ENCODE data around the gene FAM163A. TPM values are rescaled to one million over a fixed set of nuclear protein-coding genes. Genes with fewer than 3 reads are reported as not detected.
A peak's percentile ranks its signal among the peaks of the same experiment; 100 is the strongest.

The FAM163A gene
- total RNA-seq, 2 donors from 2014 or later: not detected

DNA sequence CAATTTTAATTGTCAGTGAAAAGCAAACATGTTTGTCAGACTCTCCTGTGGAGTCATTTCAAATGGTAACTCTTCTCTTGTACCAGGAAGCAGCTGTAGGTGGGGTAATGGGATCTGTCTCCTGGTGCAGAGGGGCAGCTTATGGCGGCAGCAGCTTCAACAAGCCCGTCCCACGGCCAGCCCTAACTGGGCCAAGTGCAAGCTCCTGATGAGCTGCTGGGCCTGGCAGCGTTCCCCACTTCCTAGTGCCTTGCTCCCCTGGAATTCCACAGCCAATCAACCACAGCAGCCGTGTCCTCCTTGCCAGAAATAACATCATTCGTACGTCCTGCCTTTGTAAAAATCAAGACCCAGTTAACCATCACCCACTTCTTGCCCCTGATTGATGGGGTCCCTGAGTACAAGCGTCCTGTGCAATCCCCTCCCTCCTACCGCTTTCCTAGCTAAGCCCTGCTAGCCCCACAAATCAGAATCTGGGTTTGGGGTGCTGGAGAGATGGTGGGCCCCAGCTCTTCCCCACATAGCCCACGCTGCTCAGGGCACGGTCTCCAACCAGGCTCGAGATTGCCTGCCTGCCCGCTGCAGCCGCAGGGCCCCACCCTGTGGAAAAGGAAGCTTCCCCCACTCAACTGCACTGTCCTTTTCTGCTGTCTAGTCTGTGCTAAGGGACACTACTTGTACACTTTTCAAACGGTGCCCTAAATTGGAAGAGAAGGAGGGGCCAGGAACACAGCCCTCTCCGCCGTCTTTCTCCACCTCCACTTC, 73.3 kb downstream of the FAM163A start:
- Mint-ChIP-seq H3K9me3 (no peaks in the 10 kb centered on the region), H3K4me1 (ENCODE audit: low read depth) (peaks cover 15% of the 10 kb centered on the region), H3K27ac (no peak overlapping the region), H3K27me3 (ENCODE audit: low read depth) (no peaks in the 10 kb centered on the region), H3K4me3 (peak overlapping the region in 1 of 2 donors; percentile 90), H3K36me3 (ENCODE audit: insufficient read depth in 2 of 2) (no peaks in the 10 kb centered on the region)
- ATAC-seq (replicated peaks in 1 of 2): no peak
- no peak for DNase-seq

DNA sequence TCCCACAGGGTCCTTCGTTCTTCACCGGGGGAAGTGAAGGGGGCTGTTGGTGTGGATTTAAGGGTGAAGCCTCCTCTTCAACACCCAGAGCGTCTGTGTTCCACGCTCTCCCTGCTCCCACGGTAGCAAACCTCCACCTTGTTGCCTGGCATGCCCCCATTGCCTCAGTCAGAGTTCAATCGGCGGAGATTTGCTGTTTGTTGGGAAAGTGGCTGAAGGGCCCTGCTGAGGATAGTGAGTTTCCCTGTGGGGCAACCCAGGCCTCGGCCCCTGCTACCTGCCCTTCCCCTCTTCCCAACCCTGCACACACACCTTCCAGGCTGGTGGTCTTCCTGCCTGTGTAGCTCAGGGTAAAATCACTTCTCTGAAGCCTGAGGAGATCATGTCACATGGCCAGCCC, 74.0 kb downstream of the FAM163A start:
- Mint-ChIP-seq H3K4me3 (no peak overlapping the region), H3K36me3 (ENCODE audit: insufficient read depth in 2 of 2) (no peaks in the 10 kb centered on the region), H3K27me3 (ENCODE audit: low read depth) (no peaks in the 10 kb centered on the region), H3K27ac (no peak overlapping the region), H3K4me1 (ENCODE audit: low read depth) (peaks cover 15% of the 10 kb centered on the region), H3K9me3 (no peaks in the 10 kb centered on the region)
- DNase-seq: no peak
- no peak for ATAC-seq (replicated peaks in 1 of 2)

DNA sequence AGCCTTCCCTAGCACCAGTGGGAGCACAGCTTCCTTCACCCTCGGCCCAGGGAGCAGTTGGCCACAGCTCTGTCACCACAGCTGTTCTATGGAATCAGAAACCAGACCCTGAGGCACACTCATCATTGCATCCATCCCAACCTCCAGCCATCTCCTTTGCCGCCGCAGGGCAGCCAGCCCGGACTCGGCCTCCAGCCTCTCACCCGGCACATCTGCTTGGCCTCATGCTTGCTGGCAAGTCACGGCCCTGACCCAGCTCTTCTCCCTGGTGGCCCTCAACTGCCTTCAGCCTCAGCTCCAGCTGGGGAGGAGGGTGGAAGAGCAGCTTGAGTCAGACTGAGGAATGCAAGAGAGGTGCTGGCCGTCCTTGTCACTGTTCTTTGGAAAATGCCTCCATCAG, 74.7 kb downstream of the FAM163A start:
- Mint-ChIP-seq H3K9me3 (no peaks in the 10 kb centered on the region), H3K27ac (no peak overlapping the region), H3K27me3 (ENCODE audit: low read depth) (no peaks in the 10 kb centered on the region), H3K4me1 (ENCODE audit: low read depth) (peaks cover 15% of the 10 kb centered on the region), H3K4me3 (no peak overlapping the region), H3K36me3 (ENCODE audit: insufficient read depth in 2 of 2) (no peaks in the 10 kb centered on the region)
- DNase-seq (no peak), ATAC-seq (replicated peaks in 1 of 2) (no peak)

DNA sequence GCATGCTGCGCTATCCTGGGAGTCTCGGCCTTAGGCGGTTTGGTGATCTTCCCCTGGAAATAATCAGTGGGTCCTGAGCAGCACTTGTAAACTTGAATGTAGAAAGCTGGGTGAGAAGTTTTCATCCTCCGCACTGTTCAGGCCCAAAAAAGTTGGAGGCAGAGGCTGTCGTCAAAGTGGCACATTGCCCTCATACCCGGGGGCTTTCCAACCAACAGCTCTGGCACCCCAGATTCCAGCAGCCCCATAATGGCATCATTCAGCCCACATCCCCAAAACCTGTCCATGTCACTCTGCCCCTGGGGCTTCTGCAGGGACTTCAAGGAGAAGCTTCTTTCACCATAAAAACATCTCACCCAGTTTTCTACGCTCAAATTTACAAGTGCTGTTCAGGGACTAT, 75.2 kb downstream of the FAM163A start:
- H3K4me1 Mint-ChIP-seq (ENCODE audit: low read depth): peaks cover 15% of the 10 kb centered on the region
- no peaks in the 10 kb centered on the region for H3K27me3 Mint-ChIP-seq (ENCODE audit: low read depth)
- H3K27ac Mint-ChIP-seq: no peak overlapping the region
- no peaks in the 10 kb centered on the region for H3K36me3 Mint-ChIP-seq (ENCODE audit: insufficient read depth in 2 of 2)
- DNase-seq: no peak
- H3K9me3 Mint-ChIP-seq: no peaks in the 10 kb centered on the region
- H3K4me3 Mint-ChIP-seq: no peak overlapping the region
- ATAC-seq (replicated peaks in 1 of 2): no peak

DNA sequence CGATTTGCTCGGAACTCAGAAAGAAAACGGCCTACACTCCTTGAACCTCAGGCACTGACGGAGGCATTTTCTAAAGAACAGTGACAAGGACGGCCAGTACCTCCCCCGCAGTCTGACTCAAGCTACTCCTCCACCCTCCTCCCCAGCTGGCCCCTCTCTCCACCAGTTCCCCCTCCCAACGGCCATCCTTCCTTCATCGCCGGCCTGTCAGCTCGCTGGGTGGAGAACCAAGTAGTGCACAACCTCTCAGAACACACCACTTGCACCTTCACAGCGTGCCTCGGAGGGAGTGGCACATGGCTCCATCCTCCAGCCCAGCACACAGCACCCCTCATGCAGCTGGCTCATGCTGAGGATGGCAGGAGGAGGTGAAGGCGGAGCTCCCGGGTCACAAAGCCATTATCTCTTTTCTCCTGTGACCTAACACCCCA, 75.7 kb downstream of the FAM163A start:
- Mint-ChIP-seq H3K4me1 (ENCODE audit: low read depth) (peaks cover 15% of the 10 kb centered on the region), H3K27me3 (ENCODE audit: low read depth) (no peaks in the 10 kb centered on the region), H3K36me3 (ENCODE audit: insufficient read depth in 2 of 2) (no peaks in the 10 kb centered on the region), H3K27ac (no peak overlapping the region), H3K9me3 (no peaks in the 10 kb centered on the region), H3K4me3 (no peak overlapping the region)
- DNase-seq (no peak), ATAC-seq (replicated peaks in 1 of 2) (no peak)

DNA sequence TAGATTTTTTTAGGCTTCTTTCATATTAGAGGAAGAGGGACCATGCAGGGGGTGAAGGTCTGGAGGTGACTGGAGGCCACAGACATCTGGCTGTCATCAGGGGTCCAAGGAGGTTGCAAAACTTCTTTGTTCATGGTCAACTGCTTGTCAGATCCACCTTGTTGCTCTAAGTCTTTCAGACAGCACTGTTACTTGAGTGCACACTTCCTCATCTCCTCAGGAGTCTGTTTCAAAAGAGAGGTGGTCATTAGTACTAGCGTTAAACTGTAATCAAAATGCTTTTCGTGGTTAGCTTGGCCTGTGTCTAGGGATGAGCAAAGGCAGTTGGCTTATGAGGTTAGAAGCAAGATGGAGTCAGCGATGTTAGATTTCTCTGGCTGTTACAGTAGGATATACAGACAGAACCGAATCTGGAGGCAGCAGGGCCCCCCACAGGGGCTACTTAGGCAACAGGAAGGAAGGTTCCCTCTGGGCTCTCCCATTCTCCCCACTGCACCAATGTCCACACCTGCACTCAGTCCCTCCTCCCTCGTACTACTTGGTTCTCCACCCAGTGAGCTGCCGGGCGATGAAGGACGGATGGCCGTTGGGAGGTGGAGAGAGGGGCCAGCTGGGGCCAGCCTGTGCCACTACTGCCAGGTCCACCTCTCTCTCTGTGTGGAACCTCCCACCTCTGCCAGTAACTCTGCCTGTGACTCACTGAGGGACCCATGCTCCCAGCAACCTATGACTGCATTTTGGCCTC, 77.3 kb downstream of the FAM163A start:
- no peaks in the 10 kb centered on the region for H3K36me3 Mint-ChIP-seq (ENCODE audit: insufficient read depth in 2 of 2)
- H3K4me3 Mint-ChIP-seq: no peak overlapping the region
- no peak for DNase-seq
- peaks cover 3% of the 10 kb centered on the region for H3K4me1 Mint-ChIP-seq (ENCODE audit: low read depth)
- H3K27me3 Mint-ChIP-seq (ENCODE audit: low read depth): no peaks in the 10 kb centered on the region
- ATAC-seq (replicated peaks in 1 of 2): no peak
- H3K27ac Mint-ChIP-seq: no peak overlapping the region
- H3K9me3 Mint-ChIP-seq: no peaks in the 10 kb centered on the region

DNA sequence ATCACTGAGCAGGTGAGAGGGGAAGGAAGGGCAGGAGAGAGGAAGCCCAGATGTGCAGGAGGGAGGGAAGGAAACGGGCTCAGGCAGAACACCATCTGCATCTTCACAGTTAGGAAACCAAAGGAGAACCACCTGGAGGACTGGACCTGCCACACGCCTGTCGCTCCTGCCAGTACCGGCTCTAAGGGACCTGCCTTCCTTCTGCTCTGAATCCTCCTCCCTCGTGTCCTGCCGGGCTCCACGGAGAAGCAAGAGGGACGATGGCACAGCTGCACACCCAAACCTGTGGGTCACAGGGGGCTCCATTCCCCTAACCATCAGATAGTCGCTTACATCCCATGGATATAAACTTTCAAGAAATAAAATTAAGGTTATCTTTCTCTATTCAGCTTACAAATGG, 78.4 kb downstream of the FAM163A start:
- no peaks in the 10 kb centered on the region for H3K4me1 Mint-ChIP-seq (ENCODE audit: low read depth)
- ATAC-seq (replicated peaks in 1 of 2): no peak
- no peaks in the 10 kb centered on the region for H3K36me3 Mint-ChIP-seq (ENCODE audit: insufficient read depth in 2 of 2)
- no peak overlapping the region for H3K4me3 Mint-ChIP-seq
- no peak overlapping the region for H3K27ac Mint-ChIP-seq
- no peaks in the 10 kb centered on the region for H3K27me3 Mint-ChIP-seq (ENCODE audit: low read depth)
- H3K9me3 Mint-ChIP-seq: no peaks in the 10 kb centered on the region
- DNase-seq: no peak

DNA sequence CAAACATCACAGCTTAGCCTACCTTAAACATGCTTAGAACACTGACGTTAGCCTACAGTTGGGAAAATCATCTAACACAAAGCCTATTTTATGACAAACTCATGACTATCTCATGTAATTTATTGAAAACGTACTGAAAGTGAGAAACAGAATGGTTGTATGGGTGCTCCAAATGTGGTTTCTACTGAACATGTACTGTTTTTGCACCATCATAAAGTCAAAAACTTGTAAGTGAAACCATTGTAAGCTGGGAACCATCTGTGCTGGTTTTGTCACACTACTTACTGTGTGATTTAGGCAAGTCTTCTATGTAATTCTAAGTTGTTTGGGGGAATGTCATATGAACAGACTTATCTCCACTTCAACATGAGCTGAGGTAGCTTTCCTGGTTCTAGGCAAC, 79.0 kb downstream of the FAM163A start:
- H3K27ac Mint-ChIP-seq: no peak overlapping the region
- H3K4me3 Mint-ChIP-seq: no peak overlapping the region
- H3K9me3 Mint-ChIP-seq: no peaks in the 10 kb centered on the region
- ATAC-seq (replicated peaks in 1 of 2): no peak
- H3K36me3 Mint-ChIP-seq (ENCODE audit: insufficient read depth in 2 of 2): no peaks in the 10 kb centered on the region
- no peak for DNase-seq
- H3K27me3 Mint-ChIP-seq (ENCODE audit: low read depth): no peaks in the 10 kb centered on the region
- no peaks in the 10 kb centered on the region for H3K4me1 Mint-ChIP-seq (ENCODE audit: low read depth)

DNA sequence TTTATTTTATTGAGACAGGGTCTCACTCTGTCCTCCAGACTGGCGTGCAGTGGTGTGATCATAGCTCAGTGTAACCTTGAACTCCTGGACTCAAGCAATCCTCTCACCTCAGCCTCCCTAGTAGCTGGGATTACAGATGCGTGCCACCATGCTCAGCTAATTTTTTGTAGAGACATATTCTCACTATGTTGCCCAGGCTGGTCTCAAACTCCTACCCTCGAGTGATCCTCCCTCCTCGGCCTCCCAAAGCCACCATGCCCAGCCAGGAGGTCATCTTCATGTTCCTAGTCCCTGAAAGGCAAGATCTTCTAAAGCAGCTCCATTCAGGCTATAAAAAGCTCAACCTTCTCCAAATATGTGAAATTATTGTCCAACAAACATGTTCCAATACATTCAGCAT, 80.6 kb downstream of the FAM163A start:
- Mint-ChIP-seq H3K36me3 (ENCODE audit: insufficient read depth in 2 of 2) (no peaks in the 10 kb centered on the region), H3K27ac (no peak overlapping the region), H3K4me1 (ENCODE audit: low read depth) (no peaks in the 10 kb centered on the region), H3K9me3 (no peaks in the 10 kb centered on the region), H3K4me3 (no peak overlapping the region), H3K27me3 (ENCODE audit: low read depth) (no peaks in the 10 kb centered on the region)
- ATAC-seq (replicated peaks in 1 of 2) (no peak), DNase-seq (no peak)

DNA sequence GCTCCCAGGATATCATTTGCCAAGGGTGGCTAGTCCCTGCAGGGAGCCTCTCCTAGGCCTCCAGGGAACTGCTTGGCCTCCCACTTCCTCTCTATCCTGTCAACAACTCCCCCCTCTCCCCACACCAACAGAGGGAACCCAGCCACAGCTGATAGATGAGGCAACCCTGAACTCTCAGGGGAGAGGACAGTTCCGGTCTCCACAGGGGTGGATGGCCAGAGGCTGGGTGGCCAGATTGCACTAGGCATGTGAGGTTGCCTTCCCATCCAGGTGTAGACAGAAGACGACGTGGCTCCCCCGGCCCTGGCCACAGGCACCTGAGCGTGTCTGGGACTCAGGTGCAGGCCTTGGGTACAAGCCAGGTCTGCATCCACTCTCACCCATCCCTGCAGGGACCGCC, 81.2 kb downstream of the FAM163A start:
- Mint-ChIP-seq H3K27me3 (ENCODE audit: low read depth) (no peaks in the 10 kb centered on the region), H3K4me1 (ENCODE audit: low read depth) (no peaks in the 10 kb centered on the region), H3K27ac (no peak overlapping the region), H3K4me3 (no peak overlapping the region), H3K36me3 (ENCODE audit: insufficient read depth in 2 of 2) (no peaks in the 10 kb centered on the region), H3K9me3 (no peaks in the 10 kb centered on the region)
- ATAC-seq (replicated peaks in 1 of 2) (no peak), DNase-seq (no peak)

DNA sequence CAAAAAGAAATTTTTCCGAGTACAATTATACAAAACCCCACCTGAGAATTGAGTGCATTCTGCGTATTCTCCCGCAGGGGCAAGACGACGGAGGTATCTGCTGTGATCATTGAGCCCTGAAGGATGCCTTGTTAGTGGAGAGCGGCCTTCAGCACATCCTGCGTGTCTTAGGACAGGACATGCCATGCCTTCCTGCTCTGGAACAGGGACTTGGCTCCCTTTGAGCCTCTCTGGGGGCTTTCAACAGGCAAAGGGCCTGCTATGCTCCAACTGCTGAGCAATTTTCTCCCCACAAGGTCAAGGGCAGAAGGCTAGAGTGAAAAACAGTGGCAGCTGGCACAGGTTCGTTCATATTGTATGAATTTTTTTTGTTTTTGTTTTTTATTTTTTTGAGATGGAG, 82.1 kb downstream of the FAM163A start:
- no peak overlapping the region for H3K4me3 Mint-ChIP-seq
- no peaks in the 10 kb centered on the region for H3K27me3 Mint-ChIP-seq (ENCODE audit: low read depth)
- no peaks in the 10 kb centered on the region for H3K4me1 Mint-ChIP-seq (ENCODE audit: low read depth)
- DNase-seq (no peak), ATAC-seq (replicated peaks in 1 of 2) (no peak)
- H3K27ac Mint-ChIP-seq: no peak overlapping the region
- no peaks in the 10 kb centered on the region for H3K36me3 Mint-ChIP-seq (ENCODE audit: insufficient read depth in 2 of 2)
- H3K9me3 Mint-ChIP-seq: no peaks in the 10 kb centered on the region

DNA sequence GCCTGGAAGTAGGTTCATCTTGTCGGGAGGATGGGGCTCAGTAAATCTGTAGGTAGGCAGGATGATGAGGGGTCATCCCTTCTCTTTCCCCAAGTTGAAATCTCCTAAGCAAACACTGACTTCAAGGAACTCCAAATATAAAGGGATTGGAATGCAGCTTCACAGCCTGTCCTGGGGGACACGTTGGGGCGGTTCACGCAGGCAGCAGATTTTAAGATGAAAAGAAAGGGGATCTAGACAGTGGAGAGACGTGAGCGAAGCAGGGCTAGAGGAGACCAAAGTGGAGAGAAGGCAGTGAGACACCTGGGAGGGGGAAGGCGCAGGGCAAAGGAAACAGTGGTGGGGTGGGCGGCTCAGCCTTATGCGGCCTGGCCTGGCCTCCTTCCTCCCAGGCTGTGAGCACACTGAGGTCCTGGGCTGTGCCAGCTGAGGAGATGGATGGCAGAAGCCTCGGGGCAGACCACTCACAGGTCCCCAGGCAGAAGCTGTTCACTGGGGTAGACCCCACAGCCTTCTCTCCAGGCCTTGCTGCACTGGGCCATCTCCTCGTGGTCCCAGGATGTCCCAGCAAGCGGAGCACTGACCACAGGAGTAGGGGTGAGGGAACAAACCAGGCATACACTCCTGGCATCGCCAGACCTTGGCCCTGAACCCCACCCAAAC, 82.8 kb downstream of the FAM163A start:
- no peaks in the 10 kb centered on the region for H3K9me3 Mint-ChIP-seq
- no peak overlapping the region for H3K4me3 Mint-ChIP-seq
- DNase-seq (no peak), ATAC-seq (replicated peaks in 1 of 2) (no peak)
- no peaks in the 10 kb centered on the region for H3K27me3 Mint-ChIP-seq (ENCODE audit: low read depth)
- H3K36me3 Mint-ChIP-seq (ENCODE audit: insufficient read depth in 2 of 2): no peaks in the 10 kb centered on the region
- no peak overlapping the region for H3K27ac Mint-ChIP-seq
- H3K4me1 Mint-ChIP-seq (ENCODE audit: low read depth): peaks cover 2% of the 10 kb centered on the region

DNA sequence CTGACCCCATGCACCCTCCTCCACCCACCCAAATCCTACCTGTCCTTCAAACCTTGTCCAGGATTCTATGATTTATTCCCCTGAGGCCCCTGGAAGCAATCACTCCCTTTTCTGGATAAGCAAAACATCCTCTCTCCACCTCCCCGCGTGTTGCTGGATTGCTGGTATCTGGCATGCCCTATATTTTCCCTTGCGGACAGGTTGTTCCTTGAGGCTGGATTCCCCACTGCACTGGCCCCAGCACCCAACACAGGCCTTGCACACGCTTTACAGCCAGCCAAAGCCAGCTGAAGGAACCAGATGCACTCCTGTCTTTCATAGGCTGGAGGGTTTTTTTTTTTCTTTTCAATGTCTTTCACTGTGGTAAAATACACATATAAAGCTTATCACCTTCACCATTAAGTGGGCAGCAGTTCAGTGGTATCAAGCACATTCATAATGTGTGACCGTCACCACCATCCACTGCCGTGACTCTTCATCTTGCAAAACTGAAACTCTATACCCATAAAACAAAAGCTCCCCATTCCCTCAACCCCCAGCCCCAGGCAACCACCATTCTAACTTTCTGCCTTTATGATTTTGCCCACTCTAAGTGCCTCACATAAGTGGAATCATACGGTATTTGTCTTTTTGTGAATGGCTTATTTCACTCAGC, 83.7 kb downstream of the FAM163A start:
- Mint-ChIP-seq H3K27me3 (ENCODE audit: low read depth) (no peaks in the 10 kb centered on the region), H3K36me3 (ENCODE audit: insufficient read depth in 2 of 2) (no peaks in the 10 kb centered on the region), H3K9me3 (no peaks in the 10 kb centered on the region), H3K4me1 (ENCODE audit: low read depth) (peaks cover 10% of the 10 kb centered on the region), H3K27ac (no peak overlapping the region), H3K4me3 (no peak overlapping the region)
- DNase-seq: no peak
- ATAC-seq (replicated peaks in 1 of 2): peak; percentile 45 to 65

Measured in activated T-cell treated with anti-CD3 and anti-CD28 coated beads, Interleukin-2, amount 50 U/mL, for 72 hours (primary cell).